Stimulated activated naive CD8-positive, alpha-beta T cell treated with anti-CD3 and anti-CD28 coated beads, Interleukin-15, amount 100 ng/mL, for 72 hours (primary cell): ENCODE data around the gene IRF2BP2.

Experiments
- ATAC-seq: fragments of 150-1000 bp; cut with Tn5 transposase; 2 replicates; pipeline ENCODE4 v1.10.0; 2021; ENCODE audit warnings: mild to moderate bottlenecking, moderate library complexity
- DNase-seq, 2 donors: peaks; one replicate each; pipeline ENCODE4 v3.0.0; 2021 to 2022
- H3K27ac Mint-ChIP-seq, 2 donors: one replicate each; pipeline ENCODE4 v1.8.0; 2022; ENCODE audit warnings: mild to moderate bottlenecking in 2 of 2, mixed read lengths in 2 of 2, moderate library complexity in 2 of 2
- H3K27me3 Mint-ChIP-seq: one replicate; pipeline ENCODE4 v1.8.0; 2022; ENCODE audit warnings: mixed read lengths
- H3K4me1 Mint-ChIP-seq: one replicate; pipeline ENCODE4 v1.8.0; 2022; ENCODE audit warnings: mild to moderate bottlenecking, mixed read lengths
- H3K4me3 Mint-ChIP-seq, 2 donors: one replicate each; pipeline ENCODE4 v1.8.0; 2022; ENCODE audit warnings: mild to moderate bottlenecking in 2 of 2, mixed read lengths in 2 of 2, moderate library complexity in 1 of 2
- H3K9me3 Mint-ChIP-seq, 2 donors: one replicate each; pipeline ENCODE4 v1.8.0; 2022; ENCODE audit warnings: mixed read lengths in 2 of 2

The IRF2BP2 gene

DNA sequence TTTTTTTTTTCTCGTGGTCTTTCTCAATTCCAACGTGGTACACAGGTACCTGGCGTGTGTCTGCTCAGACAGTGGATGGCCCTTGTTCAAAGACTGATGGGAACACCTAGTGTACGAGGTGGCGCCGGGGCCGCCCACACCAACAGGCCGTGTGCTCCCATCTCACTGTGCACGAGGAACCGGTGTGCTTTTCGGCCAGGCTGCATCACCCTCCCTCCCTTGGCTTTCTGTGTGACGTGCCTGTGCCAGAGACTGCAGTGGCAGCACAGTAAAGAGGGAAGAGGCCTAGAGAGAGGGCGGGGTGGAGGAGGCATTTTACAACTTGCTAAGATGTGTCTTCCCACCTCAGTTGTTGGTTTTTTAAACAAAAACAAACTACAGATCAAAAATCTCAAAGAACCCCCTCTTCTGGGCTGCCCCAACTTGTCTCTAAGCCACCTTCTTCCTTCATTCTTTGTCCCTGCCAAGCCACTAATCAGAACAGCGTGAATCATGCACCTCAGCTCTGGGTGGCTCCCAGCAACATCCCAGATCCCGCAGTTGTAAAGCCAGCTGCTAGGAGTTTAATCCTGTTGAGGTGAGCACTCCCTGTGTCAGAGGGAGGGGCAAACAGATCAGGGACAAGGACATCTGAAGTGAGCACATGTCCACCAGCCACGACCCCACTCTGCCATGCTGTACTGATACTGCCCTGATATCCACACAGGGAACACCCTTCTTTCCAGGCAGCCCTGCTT lies 20.7 kb downstream of the IRF2BP2 start:
- H3K9me3 Mint-ChIP-seq, result no peaks in the 10 kb centered on the region
- no peak for ATAC-seq
- no peak overlapping the region for H3K4me3 Mint-ChIP-seq
- H3K4me1 Mint-ChIP-seq, result peaks cover 7% of the 10 kb centered on the region
- H3K27me3 Mint-ChIP-seq, result peaks cover 16% of the 10 kb centered on the region
- no peak overlapping the region for H3K27ac Mint-ChIP-seq
- DNase-seq, result no peak

DNA sequence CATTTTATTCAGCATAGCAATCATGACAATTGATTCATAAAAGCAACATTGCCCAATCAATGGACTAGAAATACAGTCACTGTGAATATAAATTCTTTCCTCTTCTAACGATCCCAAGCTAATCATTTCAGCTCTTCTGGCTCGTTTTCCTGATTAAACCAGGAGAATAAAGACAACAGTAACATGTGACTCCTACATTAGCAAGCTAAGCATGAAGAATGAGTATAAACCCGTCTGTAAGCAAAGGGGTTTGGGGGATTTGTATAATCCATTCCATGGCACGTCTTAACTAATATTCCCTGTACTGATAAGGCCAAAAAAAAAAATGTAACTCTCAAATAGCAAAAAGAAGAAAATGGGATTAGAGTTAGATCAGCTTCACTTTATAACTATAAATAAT lies 21.6 kb downstream of the IRF2BP2 start:
- DNase-seq (no peak), ATAC-seq (no peak)
- Mint-ChIP-seq H3K9me3 (no peaks in the 10 kb centered on the region), H3K4me1 (peaks cover 6% of the 10 kb centered on the region), H3K4me3 (no peak overlapping the region), H3K27ac (no peak overlapping the region), H3K27me3 (peaks cover 16% of the 10 kb centered on the region)

DNA sequence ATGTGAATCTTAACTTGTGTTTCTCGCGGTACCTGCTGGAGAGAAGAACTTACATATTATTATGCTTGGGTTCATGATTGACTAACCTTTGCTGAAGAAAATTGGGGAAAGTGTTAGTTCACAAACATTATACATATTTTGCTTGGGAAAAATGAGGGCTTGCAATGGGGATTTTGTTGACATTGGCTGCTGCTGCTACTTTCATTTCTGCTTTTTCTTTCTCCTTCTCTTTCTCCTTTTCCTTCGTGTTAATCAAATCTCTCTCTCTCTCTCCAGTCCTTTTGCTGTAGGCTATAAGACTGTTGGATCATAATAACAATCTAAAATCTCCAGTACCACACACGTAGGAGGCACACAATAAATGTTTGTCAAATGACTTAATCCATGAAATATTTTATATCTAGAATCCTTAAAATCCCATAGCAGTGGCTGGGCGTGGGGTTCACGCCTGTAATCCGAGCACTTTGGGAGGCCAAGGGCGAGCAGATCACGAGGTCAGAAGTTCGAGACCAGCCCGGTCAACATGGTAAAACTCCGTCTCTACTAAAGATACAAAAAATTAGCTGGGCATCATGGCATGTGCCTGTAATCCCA lies 23.0 kb downstream of the IRF2BP2 start:
- Mint-ChIP-seq H3K4me1 (peaks cover 6% of the 10 kb centered on the region), H3K27me3 (peaks cover 16% of the 10 kb centered on the region), H3K4me3 (no peak overlapping the region), H3K27ac (no peak overlapping the region), H3K9me3 (no peaks in the 10 kb centered on the region)
- ATAC-seq (no peak), DNase-seq (no peak)

- Mint-ChIP-seq H3K4me1 (peaks cover 6% of the 10 kb centered on the region), H3K27me3 (peaks cover 16% of the 10 kb centered on the region), H3K27ac (no peak overlapping the region), H3K9me3 (no peaks in the 10 kb centered on the region), H3K4me3 (no peak overlapping the region)
- no peak for ATAC-seq
- DNase-seq, result no peak
These were observed 23.7 kb downstream of the IRF2BP2 start for GRCh38 chr1:234586304-234586703.

DNA sequence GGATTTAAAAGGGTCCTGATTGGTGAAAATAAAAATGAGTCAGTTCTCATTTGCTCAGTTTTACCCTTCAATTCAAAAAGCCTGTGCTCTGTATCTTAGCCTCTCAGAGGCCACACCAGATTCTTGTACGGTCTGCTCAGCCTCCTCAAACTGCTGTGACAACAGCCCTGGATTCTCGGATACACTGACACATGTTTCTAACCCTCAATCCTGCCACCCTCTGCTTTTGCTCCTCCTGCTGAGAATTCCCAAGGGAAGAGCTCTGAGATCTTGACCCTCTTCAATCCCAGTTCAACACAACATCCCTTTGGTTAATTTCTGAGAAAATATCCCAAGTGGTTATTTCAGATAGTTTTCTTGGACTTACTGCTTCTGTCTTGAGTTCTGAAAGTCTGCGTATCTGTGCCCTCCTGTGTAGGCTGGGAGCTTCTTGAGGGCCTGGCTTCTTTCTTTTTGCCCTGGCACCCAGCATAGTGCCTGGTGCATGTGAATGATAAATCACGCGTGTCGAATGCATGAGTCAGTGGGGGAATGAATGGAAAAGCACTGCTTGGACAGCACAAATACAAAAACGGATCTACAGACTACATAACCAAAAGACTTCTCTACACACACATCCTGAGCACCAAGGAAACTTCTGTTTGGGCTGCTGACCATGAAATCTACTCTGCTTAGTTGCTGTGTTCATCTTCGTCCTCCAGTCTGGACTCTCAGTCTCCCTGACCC lies 24.5 kb downstream of the IRF2BP2 start:
- H3K9me3 Mint-ChIP-seq, result no peaks in the 10 kb centered on the region
- DNase-seq (no peak), ATAC-seq (no peak)
- no peak overlapping the region for H3K4me3 Mint-ChIP-seq
- H3K27me3 Mint-ChIP-seq, result peaks cover 16% of the 10 kb centered on the region
- peaks cover 6% of the 10 kb centered on the region for H3K4me1 Mint-ChIP-seq
- no peak overlapping the region for H3K27ac Mint-ChIP-seq

GRCh38 chr1:234584926-234585325 lies 25.1 kb downstream of the IRF2BP2 start:
- Mint-ChIP-seq H3K4me3 (no peak overlapping the region), H3K9me3 (no peaks in the 10 kb centered on the region), H3K27me3 (peaks cover 16% of the 10 kb centered on the region), H3K4me1 (peaks cover 6% of the 10 kb centered on the region), H3K27ac (no peak overlapping the region)
- no peak for ATAC-seq
- DNase-seq, result no peak

GRCh38 chr1:234584420-234584805 lies 25.6 kb downstream of the IRF2BP2 start:
- no peak for ATAC-seq
- no peak overlapping the region for H3K27ac Mint-ChIP-seq
- H3K4me1 Mint-ChIP-seq, result peaks cover 6% of the 10 kb centered on the region
- no peak overlapping the region for H3K4me3 Mint-ChIP-seq
- no peaks in the 10 kb centered on the region for H3K9me3 Mint-ChIP-seq
- H3K27me3 Mint-ChIP-seq, result peaks cover 16% of the 10 kb centered on the region
- no peak for DNase-seq

- H3K27me3 Mint-ChIP-seq, result peaks cover 16% of the 10 kb centered on the region
- H3K4me1 Mint-ChIP-seq, result peaks cover 6% of the 10 kb centered on the region
- ATAC-seq, result no peak
- H3K9me3 Mint-ChIP-seq, result no peaks in the 10 kb centered on the region
- H3K27ac Mint-ChIP-seq, result no peak overlapping the region
- no peak for DNase-seq
- H3K4me3 Mint-ChIP-seq, result no peak overlapping the region
These were observed 26.1 kb downstream of the IRF2BP2 start for GRCh38 chr1:234583755-234584419.

DNA sequence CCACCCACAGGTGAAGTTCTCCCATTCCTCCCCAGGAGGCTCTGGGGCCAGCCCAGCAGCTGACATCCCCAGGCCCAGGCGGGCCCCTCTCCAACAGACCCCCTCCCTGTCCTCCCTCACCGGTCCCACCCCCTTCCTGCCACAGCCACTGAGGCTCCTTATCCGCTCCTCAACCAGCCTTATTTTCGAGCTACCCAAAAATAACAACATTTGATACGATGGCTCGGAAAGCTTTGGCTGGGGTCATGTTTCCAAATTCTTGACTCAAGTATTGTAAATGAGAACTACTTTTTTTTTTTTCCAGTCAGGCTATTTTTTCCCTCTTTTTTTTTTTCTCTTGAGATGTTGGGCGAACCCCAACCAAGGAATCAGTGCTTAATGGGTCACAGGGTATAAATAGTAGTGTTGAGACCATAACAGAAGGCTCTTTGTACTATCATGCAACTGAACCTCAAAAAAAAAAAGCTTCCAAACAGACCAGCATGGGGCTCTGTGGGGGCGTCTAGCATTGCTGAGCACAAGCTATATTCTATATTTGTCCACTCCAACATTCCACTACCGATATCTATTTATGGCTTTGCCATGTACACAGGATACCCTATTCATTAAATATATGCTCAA lies 27.2 kb downstream of the IRF2BP2 start:
- H3K9me3 Mint-ChIP-seq, result no peaks in the 10 kb centered on the region
- no peak overlapping the region for H3K27ac Mint-ChIP-seq
- ATAC-seq (no peak), DNase-seq (no peak)
- peaks cover 23% of the 10 kb centered on the region for H3K27me3 Mint-ChIP-seq
- H3K4me3 Mint-ChIP-seq, result no peak overlapping the region
- H3K4me1 Mint-ChIP-seq, result peaks cover 6% of the 10 kb centered on the region

- no peak overlapping the region for H3K4me3 Mint-ChIP-seq
- H3K9me3 Mint-ChIP-seq, result no peaks in the 10 kb centered on the region
- DNase-seq (no peak), ATAC-seq (no peak)
- H3K4me1 Mint-ChIP-seq, result peaks cover 6% of the 10 kb centered on the region
- peak overlapping the region in 1 of 2 donors; percentile 50 for H3K27ac Mint-ChIP-seq
- peaks cover 23% of the 10 kb centered on the region for H3K27me3 Mint-ChIP-seq
These were observed 27.8 kb downstream of the IRF2BP2 start for GRCh38 chr1:234582186-234582585.

DNA sequence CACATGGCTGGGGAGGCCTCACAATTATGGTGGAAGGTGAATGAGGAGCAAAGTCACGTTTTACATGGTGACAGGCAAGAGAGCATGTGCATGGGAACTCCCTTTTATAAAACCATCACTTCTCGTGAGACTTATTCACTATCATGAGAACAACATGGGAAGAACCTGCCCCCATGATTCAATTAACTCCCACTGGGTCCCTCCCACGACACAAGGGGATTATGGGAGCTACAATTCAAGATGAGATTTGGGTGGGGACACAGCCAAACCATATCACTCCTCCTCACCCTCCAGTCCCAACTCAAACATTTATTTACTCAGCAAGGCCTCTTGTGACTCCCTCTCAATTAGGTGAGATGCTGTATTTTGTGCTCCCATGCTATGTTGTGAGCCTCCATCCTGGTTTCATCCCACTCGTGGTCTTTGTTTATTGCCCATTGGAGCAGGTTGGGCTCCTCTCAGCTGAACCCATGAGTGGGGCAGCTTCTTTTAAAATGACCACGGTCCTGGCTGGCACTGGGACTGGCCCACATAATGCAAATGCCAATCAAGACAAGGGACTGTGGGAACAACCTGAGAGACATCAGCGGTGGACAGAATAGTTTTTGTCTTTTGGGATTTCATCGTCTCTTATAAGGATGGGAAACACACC lies 28.8 kb downstream of the IRF2BP2 start:
- no peak for ATAC-seq
- Mint-ChIP-seq H3K4me3 (no peak overlapping the region), H3K27me3 (peaks cover 15% of the 10 kb centered on the region), H3K4me1 (peaks cover 6% of the 10 kb centered on the region), H3K9me3 (no peaks in the 10 kb centered on the region), H3K27ac (no peak overlapping the region)
- no peak for DNase-seq

DNA sequence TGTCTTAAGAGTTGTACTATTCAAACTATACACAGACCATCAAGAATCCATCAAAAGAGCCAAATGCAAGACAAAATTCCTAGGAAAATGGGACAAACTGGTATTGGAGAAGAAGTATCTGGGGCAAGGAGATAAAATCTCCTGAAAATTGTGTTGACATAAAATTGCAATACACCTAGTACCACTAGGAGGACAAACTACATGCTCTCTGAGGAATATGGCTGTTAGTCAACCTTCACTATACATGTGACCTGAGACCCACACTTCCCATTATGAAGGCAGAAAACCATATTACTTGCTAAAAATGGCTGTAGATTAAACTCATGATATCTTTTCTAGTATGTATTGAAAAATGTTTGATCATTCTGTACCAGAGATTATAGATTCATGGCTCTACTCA lies 30.0 kb downstream of the IRF2BP2 start:
- H3K9me3 Mint-ChIP-seq, result no peaks in the 10 kb centered on the region
- no peak overlapping the region for H3K27ac Mint-ChIP-seq
- no peak overlapping the region for H3K4me3 Mint-ChIP-seq
- peaks cover 8% of the 10 kb centered on the region for H3K27me3 Mint-ChIP-seq
- ATAC-seq, result peak; percentile 50
- peaks cover 6% of the 10 kb centered on the region for H3K4me1 Mint-ChIP-seq
- no peak for DNase-seq

DNA sequence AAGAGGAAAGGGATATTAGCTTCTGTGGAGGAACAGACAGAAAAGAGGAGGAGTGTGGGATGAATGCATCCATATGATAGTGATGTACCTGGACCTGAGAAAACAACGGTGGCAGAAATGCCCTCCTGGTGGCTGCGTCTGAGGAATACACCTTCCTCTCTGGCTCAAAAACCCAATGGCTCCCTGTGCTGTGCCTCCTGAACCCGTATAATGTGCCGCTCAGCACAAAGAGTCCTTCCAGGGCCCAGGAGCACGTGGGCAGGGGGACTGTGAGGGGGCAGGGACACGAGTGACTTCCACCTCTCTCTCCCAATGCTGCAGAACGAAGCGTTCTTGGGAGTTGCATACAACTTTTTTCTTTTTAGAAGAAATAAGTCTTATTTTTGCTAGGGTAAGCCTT lies 31.2 kb downstream of the IRF2BP2 start:
- no peak overlapping the region for H3K27ac Mint-ChIP-seq
- no peak for DNase-seq
- H3K27me3 Mint-ChIP-seq, result peaks cover 8% of the 10 kb centered on the region
- no peaks in the 10 kb centered on the region for H3K9me3 Mint-ChIP-seq
- H3K4me3 Mint-ChIP-seq, result no peak overlapping the region
- no peak for ATAC-seq
- H3K4me1 Mint-ChIP-seq, result peaks cover 3% of the 10 kb centered on the region

GRCh38 chr1:234578087-234578486 lies 31.9 kb downstream of the IRF2BP2 start:
- DNase-seq (no peak), ATAC-seq (no peak)
- Mint-ChIP-seq H3K27me3 (peaks cover 8% of the 10 kb centered on the region), H3K9me3 (no peaks in the 10 kb centered on the region), H3K27ac (no peak overlapping the region), H3K4me3 (no peak overlapping the region), H3K4me1 (no peaks in the 10 kb centered on the region)

DNA sequence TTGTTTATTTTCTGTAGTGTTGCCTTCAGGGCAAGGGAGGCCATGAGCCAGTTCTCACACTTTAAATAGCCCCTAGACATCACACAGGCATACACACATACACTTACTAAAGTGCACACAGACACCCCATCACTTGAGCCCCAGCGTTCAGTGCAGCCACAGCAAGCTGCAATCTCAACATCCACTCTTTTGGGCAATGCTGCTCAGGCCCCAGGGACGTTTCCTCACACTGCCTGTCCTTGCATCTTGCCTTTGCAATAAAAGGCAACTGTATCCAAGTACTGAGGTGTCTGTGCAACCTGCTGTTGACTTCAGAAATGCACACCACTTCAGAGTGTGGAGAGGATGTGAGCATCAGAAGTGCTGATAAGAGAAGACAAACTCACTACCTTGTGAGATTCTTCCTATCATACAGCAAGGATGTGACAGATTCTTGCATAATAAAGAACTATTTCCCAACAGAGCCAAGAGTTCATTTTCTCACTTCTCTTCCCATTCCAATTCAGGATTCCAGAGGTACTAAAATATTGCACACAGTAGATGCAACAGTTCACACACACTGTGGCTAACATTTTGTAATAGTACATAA lies 36.2 kb downstream of the IRF2BP2 start:
- DNase-seq (no peak), ATAC-seq (no peak)
- Mint-ChIP-seq H3K9me3 (no peaks in the 10 kb centered on the region), H3K4me1 (no peaks in the 10 kb centered on the region), H3K4me3 (no peak overlapping the region), H3K27me3 (peaks cover 7% of the 10 kb centered on the region), H3K27ac (no peak overlapping the region)
